ENCODE measurements around the gene SMARCA1. TPM values are rescaled to one million over a fixed set of nuclear protein-coding genes. Genes with fewer than 3 reads are reported as not detected.

Gene SMARCA1
- total and polyA plus RNA-seq, 12 donors, result 6.3 to 42.9 (median 32.1) TPM

GRCh38 chrX:129512409-129512808, 10.9 kb downstream of the SMARCA1 start:
- TF ChIP-seq CTCF (IDR thresholded peaks at IDR 0.05), result no peak
- intact Hi-C loops (cut with DNase I), result no loop called here
- peaks cover 0 to 21% (median 0%) of the 10 kb centered on the region in 7 donors for H3K27me3 ChIP-seq
- no peak overlapping the region for H3K27ac ChIP-seq
- H3K4me1 ChIP-seq, result peaks cover 0 to 6% (median 0%) of the 10 kb centered on the region in 9 donors
- no peak overlapping the region for H3K4me3 ChIP-seq
- no peak for ATAC-seq
- H3K36me3 ChIP-seq, result peaks cover 0 to 79% (median 3%) of the 10 kb centered on the region in 9 donors
- WGBS, 2 donors, result 94 to 100% methylated on average over 2 of the region's 2 CpGs
- no peaks in the 10 kb centered on the region for H3K9me3 ChIP-seq
- no peak for DNase-seq

- Histone ChIP-seq H3K27ac (no peak overlapping the region), H3K4me1 (no peaks in the 10 kb centered on the region), H3K36me3 (peaks cover 0 to 86% (median 5%) of the 10 kb centered on the region in 9 donors), H3K9me3 (no peaks in the 10 kb centered on the region), H3K27me3 (peaks cover 0 to 15% (median 0%) of the 10 kb centered on the region in 7 donors), H3K4me3 (no peak overlapping the region)
- WGBS, 2 donors, result 91 to 92% methylated on average over 5 of the region's 5 CpGs
- intact Hi-C loops (cut with DNase I), result no loop called here
- ATAC-seq (no peak), DNase-seq (no peak)
- TF ChIP-seq CTCF (IDR thresholded peaks at IDR 0.05), result no peak
Observed at GRCh38 chrX:129511689-129512088, 11.6 kb downstream of the SMARCA1 start.

- Histone ChIP-seq H3K9me3 (no peaks in the 10 kb centered on the region), H3K36me3 (peaks cover 0 to 87% (median 5%) of the 10 kb centered on the region in 9 donors), H3K4me1 (no peaks in the 10 kb centered on the region), H3K27me3 (peaks cover 0 to 5% (median 0%) of the 10 kb centered on the region in 7 donors), H3K27ac (no peak overlapping the region), H3K4me3 (no peak overlapping the region)
- DNase-seq, result no peak
- WGBS, 2 donors, result 79 to 82% methylated on average over 7 of the region's 7 CpGs
- no peak for TF ChIP-seq CTCF (IDR thresholded peaks at IDR 0.05)
- intact Hi-C loops (cut with DNase I), result no loop called here
- ATAC-seq, result no peak
Observed at GRCh38 chrX:129510331-129510730, 13.0 kb downstream of the SMARCA1 start.

- no peaks in the 10 kb centered on the region for H3K4me1 ChIP-seq
- intact Hi-C loops (cut with DNase I), result no loop called here
Observed at GRCh38 chrX:129497146-129497843, 26.0 kb downstream of the SMARCA1 start.

More at GRCh38 chrX:129497146-129497843, 26.0 kb downstream of the SMARCA1 start:
- no peak for DNase-seq
- 62 to 66% methylated on average over 3 of the region's 3 CpGs for WGBS, 2 donors
- peaks cover 0 to 95% (median 0%) of the 10 kb centered on the region in 9 donors for H3K36me3 ChIP-seq
- TF ChIP-seq CTCF (IDR thresholded peaks at IDR 0.05), result no peak
- no peaks in the 10 kb centered on the region for H3K9me3 ChIP-seq
- ATAC-seq, result no peak
- H3K27ac ChIP-seq, result no peak overlapping the region
- no peak overlapping the region for H3K4me3 ChIP-seq
- no peaks in the 10 kb centered on the region for H3K27me3 ChIP-seq
